Choroid plexus epithelial cell (primary cell): Measurements from ENCODE around the gene LDAF1.

ENCODE experiments used
- DNase-seq: peaks from one replicate; pipeline ENCODE4 v3.0.0-alpha.2; 2010; ENCODE audit warnings: low read depth
- H3K4me3 ChIP-seq: 2 replicates; pipeline ENCODE4 v1.5.1; 2011; ENCODE audit warnings: low read depth, mild to moderate bottlenecking, control low read depth, low read length, moderate library complexity
- TF ChIP-seq, protein P1 (sequence below): conservative IDR thresholded peaks from 2 replicates; pipeline ENCODE4 v1.5.1; 2011; ENCODE audit warnings: low read depth, mild to moderate bottlenecking, control low read depth, inconsistent platforms, low read length, moderate library complexity

LDAF1 gene

DNA sequence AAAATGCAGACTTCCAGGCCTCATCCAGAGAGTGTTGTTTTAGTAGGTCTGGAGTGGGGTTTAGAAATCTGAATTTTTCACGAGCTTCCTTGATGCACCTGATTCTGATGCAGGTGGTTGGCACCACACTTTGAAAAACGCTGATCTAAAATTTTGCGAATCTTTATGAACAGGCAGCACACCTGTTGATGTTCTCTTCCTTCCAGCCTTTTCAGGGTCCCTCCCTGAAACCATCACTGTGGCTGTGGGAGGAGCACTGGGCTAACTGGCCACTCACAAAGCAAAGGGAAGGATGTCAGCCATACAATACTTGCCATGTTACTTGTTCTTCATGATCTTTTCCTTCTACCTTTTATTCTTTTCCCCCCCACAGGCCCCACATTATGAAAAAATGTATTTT is 14.2 kb downstream of the LDAF1 start:
- TF ChIP-seq, protein P1, sequence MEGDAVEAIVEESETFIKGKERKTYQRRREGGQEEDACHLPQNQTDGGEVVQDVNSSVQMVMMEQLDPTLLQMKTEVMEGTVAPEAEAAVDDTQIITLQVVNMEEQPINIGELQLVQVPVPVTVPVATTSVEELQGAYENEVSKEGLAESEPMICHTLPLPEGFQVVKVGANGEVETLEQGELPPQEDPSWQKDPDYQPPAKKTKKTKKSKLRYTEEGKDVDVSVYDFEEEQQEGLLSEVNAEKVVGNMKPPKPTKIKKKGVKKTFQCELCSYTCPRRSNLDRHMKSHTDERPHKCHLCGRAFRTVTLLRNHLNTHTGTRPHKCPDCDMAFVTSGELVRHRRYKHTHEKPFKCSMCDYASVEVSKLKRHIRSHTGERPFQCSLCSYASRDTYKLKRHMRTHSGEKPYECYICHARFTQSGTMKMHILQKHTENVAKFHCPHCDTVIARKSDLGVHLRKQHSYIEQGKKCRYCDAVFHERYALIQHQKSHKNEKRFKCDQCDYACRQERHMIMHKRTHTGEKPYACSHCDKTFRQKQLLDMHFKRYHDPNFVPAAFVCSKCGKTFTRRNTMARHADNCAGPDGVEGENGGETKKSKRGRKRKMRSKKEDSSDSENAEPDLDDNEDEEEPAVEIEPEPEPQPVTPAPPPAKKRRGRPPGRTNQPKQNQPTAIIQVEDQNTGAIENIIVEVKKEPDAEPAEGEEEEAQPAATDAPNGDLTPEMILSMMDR, result no peak
- H3K4me3 ChIP-seq, result no peak overlapping the region
- DNase-seq, result no peak

DNA sequence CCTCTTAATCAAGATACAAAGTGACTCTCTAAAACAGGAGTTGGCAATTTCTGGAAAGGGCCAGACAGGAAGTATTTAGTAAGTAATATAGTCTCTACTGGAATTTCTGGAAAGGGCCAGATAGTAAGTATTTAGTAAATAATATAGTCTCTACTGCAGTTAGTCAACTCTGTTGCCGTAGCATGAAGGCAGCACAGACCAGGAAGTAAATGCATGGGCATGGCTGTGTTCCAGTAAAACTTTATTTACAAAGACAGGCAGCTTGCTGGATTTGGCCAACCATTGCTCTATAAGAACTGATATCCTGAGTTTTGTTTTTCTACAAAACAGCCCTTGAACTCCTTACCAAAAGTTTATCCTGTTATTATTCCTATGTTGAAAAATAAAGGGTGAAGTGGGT is 16.9 kb downstream of the LDAF1 start:
- H3K4me3 ChIP-seq, result no peak overlapping the region
- TF ChIP-seq, protein P1, result no peak
- no peak for DNase-seq

DNA sequence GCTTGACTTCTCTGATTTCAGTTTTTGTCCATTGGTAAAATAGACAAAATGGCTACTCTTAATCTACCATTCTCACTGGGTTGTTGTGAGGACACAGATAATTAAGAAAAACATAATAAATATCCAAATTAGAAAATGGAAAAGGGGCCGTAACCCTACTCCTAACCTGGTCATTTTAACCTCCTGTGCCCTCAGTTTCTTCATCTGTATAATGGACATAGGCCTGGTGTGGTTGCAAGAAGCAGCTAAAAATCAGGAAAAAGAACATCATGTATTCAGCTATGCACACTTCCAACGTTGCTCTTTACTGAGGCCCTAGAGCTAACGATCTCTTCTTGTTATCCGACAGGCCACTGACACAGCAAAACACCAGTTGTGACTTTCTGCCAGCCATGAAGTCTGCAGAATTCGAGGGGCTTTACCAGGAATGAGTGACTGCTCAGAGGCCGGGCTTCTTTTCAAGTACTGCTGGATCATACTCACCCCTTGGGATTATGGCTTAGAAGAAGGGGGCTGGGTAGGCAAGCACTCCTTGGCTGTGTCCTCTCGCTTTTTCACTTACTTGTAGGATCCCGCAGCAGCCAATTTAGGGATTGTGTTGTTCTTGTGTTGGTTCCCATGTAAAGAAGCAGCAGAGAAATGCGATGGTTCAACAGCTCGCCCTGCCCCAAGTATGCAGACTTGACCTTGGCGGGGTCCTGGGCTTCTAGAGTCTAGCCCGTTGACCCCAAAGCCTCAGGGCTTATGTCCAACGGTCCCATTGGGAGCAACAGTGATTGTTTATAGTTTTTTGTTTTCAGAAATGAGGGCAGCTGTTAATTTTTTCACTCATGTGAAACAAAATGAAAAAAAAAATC is 20.9 kb downstream of the LDAF1 start:
- TF ChIP-seq, protein P1, result no peak
- no peak for DNase-seq
- no peak overlapping the region for H3K4me3 ChIP-seq

DNA sequence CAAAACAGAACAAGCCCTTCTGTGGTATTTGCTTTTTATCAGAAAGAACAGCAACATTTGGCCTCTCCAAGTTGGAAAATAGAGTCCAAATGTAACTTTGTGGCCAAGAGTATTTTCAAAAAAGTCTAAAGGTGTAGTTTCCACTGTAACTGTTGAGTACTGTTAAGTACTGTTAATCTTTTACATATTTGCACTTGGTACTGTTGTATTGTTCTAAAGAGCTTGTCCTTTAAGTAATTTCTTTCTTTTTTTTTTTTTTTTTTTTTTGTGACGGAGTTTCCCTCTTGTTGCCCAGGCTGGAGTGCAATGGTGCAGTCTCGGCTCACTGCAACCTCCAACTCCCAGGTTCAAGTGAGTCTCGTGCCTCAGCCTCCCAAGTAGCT is 21.5 kb downstream of the LDAF1 start:
- DNase-seq, result no peak
- TF ChIP-seq, protein P1, result no peak
- H3K4me3 ChIP-seq, result no peak overlapping the region

DNA sequence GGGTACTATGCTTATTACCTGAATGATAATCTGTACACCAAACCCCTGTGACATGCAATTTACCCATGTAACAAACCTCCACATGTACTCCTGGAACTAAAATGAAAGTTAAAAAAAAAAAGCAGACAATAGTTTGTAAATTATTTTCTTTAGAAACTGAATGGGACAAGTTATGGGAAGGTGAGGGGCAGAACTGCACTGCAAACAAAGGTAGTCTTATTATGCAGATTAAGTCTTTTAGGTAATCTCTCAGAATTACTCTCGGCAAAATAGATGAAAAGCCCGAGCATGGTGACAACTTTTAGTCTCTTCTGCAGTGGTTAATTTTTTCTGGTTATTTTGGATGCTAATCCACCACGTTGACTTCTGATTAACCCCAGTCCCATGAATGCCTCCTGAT is 25.5 kb downstream of the LDAF1 start:
- TF ChIP-seq, protein P1, result no peak
- DNase-seq, result no peak
- H3K4me3 ChIP-seq, result no peak overlapping the region

DNA sequence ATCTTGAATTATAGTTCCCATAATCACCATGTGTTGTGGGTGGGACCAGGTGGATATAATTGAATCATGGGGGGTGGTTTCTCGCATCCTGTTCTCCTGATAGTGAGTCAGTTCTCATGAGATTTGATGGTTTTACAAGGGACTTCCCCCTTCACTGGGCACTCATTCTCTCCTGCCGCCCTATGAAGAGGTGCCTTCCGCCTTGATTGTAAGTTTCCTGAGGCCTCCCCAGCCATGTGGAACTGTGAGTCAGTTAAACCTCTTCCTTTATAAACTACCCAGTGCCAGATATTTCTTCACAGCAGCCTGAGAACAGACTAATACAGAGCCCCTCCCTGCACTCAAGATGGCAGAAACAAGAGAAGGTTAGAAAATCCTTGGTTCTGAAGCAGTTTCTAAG is 26.4 kb downstream of the LDAF1 start:
- H3K4me3 ChIP-seq, result no peak overlapping the region
- DNase-seq, result no peak
- TF ChIP-seq, protein P1, result no peak

DNA sequence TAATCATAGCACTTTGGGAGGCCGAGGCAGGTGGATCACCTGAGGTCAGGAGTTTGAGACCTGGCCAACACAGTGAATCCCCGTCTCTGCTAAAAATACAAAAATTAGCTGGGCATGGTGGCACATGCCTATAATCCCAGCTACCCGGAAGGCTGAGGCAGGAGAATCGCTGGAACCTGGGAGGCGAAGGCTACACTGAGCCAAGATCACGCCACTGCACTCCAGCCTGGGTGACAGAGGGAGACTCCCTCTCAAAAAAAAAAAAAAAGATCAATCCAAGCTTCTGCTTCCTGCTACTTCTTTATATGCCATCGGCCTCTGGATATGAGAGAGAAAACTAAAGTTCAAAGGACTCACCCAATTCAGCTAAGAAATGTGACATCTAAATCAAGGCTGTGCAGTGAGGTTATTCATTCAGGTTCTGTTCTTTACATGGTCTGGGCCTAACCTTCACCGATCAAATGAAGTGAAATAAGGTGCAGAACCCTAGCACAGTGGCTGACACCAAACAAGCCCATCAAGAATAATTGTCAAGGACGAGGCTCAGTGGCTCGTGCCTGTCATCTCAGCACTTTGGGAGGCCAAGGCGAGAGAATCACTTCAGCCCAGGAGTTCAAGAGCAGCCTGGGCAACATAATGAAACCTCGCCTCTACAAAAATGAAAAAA is 27.3 kb downstream of the LDAF1 start:
- H3K4me3 ChIP-seq, result no peak overlapping the region
- TF ChIP-seq, protein P1, result no peak
- DNase-seq, result no peak
